Muscle of leg (tissue), 16 donors: ENCODE measurements around the gene PTPRK. TPM values are rescaled to one million over a fixed set of nuclear protein-coding genes. Genes with fewer than 3 reads are reported as not detected.

Experiments
- DNase-seq: peaks from one replicate; pipeline ENCODE4 v3.0.0; 2013
- H3K27ac ChIP-seq: one replicate; pipeline ENCODE4 v1.5.1; 2013; ENCODE audit warnings: mild to moderate bottlenecking, low read length, control low read depth
- H3K27me3 ChIP-seq: one replicate; pipeline ENCODE4 v1.6.1; 2013; ENCODE audit warnings: low read length; ENCODE audit not compliant: control insufficient read depth, insufficient read depth
- H3K36me3 ChIP-seq: one replicate; pipeline ENCODE4 v1.6.1; 2013; ENCODE audit warnings: low read length; ENCODE audit not compliant: control insufficient read depth, insufficient read depth
- H3K4me1 ChIP-seq: one replicate; pipeline ENCODE4 v1.6.1; 2013; ENCODE audit warnings: low read length; ENCODE audit not compliant: control insufficient read depth, insufficient read depth
- H3K4me3 ChIP-seq: one replicate; pipeline ENCODE4 v1.5.1; 2013; ENCODE audit warnings: low read length, control low read depth
- H3K9me3 ChIP-seq: replicated peaks from 2 replicates; pipeline ENCODE4 v1.6.1; 2013; ENCODE audit warnings: low read depth, low read length; ENCODE audit not compliant: control insufficient read depth
- WGBS: methylation state at CpG from one replicate; pipeline ENCODE4 v1.1.5; 2013; ENCODE audit warnings: missing lambda C conversion rate; ENCODE audit not compliant: insufficient coverage; 5-methylcytosine and 5-hydroxymethylcytosine counted together
- long read RNA-seq, 11 donors: transcript quantifications; one replicate each; lab custom pipeline, GENCODE V29; 2026
- polyA plus RNA-seq, 8 donors: library from polyadenylated mRNA; unstranded; fragments of 120-200 nt; gene quantifications; one replicate each; pipeline versions ENCODE4 v1.2.1 to v1.2.3, GENCODE V29; 2013; ENCODE audit warnings: inconsistent platforms in 1 of 8, low replicate concordance in 1 of 8; ENCODE audit not compliant: insufficient read length in 8 of 8, insufficient read depth in 1 of 8
- total RNA-seq: library from RNA; stranded (reverse); fragments of 120-200 nt; gene quantifications from one replicate; pipeline ENCODE4 v1.2.4, GENCODE V29; 2013

PTPRK gene
- total RNA-seq (21.2 TPM), polyA plus RNA-seq (10 to 100 TPM; 14.4 to 21.8 (median 18.2) TPM)
- long read RNA-seq, donor 1, result 0 reads
- long read RNA-seq, donor 2, result 0 reads
- long read RNA-seq, donor 3, result 0 reads
- long read RNA-seq, donor 4, result 0 reads
- long read RNA-seq, donor 5, partial matches to known transcripts, result 0 of 2 reads
- long read RNA-seq, donor 5, other reads (novel, unspliced or antisense), result 0 of 2 reads
- long read RNA-seq, donor 6, partial matches to known transcripts, result 0 of 1 reads
- long read RNA-seq, donor 6, other reads (novel, unspliced or antisense), result 0 of 1 reads
- long read RNA-seq, donor 7, partial matches to known transcripts, result 0 of 1 reads
- long read RNA-seq, donor 7, other reads (novel, unspliced or antisense), result 0 of 1 reads
- long read RNA-seq, donor 8, result 0 reads
- long read RNA-seq, donor 9, result 0 reads
- long read RNA-seq, donor 10, partial matches to known transcripts, result 0 of 1 reads
- long read RNA-seq, donor 10, other reads (novel, unspliced or antisense), result 0 of 1 reads
- long read RNA-seq, donor 11, result 0 reads

DNA sequence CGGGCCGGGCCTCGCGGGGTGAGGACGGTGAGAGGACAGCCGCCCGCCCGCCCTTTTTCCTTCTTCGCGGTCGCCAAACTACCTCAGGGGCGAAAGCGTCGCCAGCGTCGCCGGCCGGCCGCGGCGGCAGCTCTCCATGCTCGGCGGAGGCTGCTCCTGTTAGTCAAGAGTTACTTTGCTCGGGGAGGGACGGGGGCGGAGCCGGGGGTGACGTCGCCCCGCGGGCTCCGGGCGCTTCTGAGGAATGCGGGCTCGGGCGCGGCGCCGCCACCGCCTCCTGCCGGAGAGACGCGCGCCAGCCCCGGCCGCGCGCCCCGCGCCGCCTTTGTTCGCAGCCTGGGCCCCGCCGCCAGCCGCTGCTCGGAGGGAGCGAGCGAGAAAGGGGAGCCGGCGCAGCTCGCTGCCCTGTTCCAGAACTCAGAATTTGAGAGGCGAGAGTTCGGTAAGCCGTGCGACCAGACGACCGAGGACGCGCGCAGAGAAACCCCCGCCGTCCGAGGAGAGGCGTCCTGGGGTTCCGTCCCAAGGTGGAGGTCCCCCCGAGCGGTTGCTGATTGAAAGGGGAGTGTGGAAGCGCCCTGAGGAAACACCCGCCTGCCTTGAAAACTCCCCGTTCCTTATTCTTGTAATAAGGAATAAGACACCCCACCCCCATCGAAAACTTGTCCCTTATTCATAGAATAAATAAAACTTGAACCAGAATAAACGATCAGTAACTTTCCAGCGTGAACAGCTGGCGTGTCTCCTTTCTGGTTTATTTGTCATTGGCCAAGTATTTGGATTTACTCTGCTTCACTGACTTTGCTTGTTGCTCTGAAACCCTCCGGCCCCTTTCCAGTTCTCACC lies at the start of gene PTPRK:
TSS of gene PTPRK (minus strand) at position 164 of the 846 bp plus-strand sequence. CDS start 241 bp downstream, outside the sequence.
- Histone ChIP-seq H3K9me3 (no peaks in the 10 kb centered on the region), H3K4me1 (peaks cover 3% of the 10 kb centered on the region), H3K27ac (peak within 1 kb of the TSS; percentile 98), H3K4me3 (peak within 1 kb of the TSS; percentile 89), H3K36me3 (no peaks in the 10 kb centered on the region), H3K27me3 (no peaks in the 10 kb centered on the region)
- WGBS, result under 1% methylated on average over 67 of the region's 85 CpGs
- peak; percentile 98 for DNase-seq

DNA sequence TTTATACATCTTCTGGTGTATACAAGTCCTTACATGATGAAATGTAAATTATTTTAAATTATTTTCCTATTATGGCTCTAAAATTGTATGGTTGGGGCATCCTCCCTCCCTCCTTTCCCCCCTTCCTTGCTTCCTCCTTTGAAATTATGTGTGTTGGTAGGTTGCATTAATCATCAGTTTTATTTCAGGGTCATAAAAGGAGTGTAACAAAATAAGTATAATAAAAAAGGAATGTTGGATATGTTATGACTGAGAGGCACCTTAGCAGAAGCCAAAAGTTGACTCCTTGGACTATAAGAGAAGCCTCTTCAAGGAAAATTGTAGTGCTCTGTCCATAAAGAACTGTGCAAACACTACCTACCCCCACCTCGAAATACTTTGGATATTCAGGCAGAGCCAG lies 46.6 kb upstream of the PTPRK start:
- no CpG with 5 or more reads among the region's 1 CpG for WGBS
- H3K36me3 ChIP-seq, result no peaks in the 10 kb centered on the region
- H3K9me3 ChIP-seq, result no peaks in the 10 kb centered on the region
- H3K4me1 ChIP-seq, result peaks cover 3% of the 10 kb centered on the region
- no peak for DNase-seq
- no peaks in the 10 kb centered on the region for H3K27me3 ChIP-seq
- no peak overlapping the region for H3K27ac ChIP-seq
- H3K4me3 ChIP-seq, result no peak overlapping the region

DNA sequence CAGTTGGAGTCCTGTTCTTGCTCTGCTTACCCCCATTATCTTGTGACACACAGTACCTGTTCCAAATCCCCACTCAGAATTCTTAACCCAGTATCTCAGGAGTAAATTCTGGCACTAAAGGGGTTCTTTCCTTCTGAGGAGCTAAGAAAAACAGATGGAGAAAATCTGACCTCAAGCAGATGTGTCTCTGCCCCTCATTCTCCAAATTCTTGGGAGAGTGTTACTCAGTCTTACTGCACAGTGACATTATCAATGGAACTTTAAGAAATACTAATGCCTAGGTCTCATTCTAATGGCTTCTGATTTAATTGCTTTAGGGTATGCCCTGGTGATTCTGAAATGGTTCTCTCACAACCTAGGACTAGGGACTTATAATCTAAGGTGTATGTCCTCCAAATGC lies 40.6 kb upstream of the PTPRK start:
- Histone ChIP-seq H3K36me3 (no peaks in the 10 kb centered on the region), H3K4me1 (no peaks in the 10 kb centered on the region), H3K27me3 (no peaks in the 10 kb centered on the region), H3K9me3 (no peaks in the 10 kb centered on the region), H3K27ac (no peak overlapping the region), H3K4me3 (no peak overlapping the region)
- DNase-seq, result no peak

DNA sequence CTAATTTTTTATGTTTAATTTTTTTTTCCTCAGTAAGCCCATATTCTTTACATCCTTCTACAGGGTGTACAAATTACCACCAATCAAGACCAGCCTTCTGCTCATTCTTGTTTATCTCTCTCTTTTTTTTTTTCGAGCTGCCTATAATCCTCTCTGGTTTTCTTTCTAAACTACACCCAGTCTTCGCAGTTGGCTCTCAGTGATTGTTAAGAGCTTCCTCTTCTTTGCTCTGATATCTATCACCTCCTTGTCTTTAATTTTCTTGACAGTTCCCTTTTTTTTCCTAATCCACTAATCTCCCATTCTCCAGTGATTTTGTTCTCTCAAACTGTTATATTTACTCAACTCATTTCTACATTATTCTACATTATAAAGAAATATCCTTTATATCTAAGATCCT lies 38.5 kb upstream of the PTPRK start:
- Histone ChIP-seq H3K4me3 (no peak overlapping the region), H3K27me3 (no peaks in the 10 kb centered on the region), H3K4me1 (no peaks in the 10 kb centered on the region), H3K27ac (no peak overlapping the region), H3K36me3 (no peaks in the 10 kb centered on the region), H3K9me3 (no peaks in the 10 kb centered on the region)
- no peak for DNase-seq
- WGBS, result 81% methylated on average over 2 of the region's 2 CpGs

DNA sequence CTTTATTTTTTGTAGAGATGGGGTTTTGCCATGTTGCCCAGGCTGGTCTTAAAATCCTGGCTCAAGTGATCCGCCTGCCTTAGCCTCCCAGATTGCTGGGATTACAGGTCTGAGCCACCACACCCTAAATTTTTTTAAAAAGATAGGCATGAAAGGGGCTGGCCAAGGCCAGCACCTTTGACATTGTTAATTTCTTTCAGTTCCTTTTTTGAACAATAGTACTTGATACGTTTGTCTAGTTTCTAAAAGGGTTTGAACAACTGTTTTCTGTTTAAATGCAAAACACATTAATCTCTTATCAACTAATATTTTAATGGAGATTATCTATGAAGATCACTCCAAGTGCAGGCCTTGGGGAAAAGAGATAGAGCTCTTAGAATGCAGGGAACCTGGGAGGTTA lies 37.6 kb upstream of the PTPRK start:
- WGBS, result no CpG with 5 or more reads among the region's 2 CpGs
- no peak overlapping the region for H3K4me3 ChIP-seq
- H3K4me1 ChIP-seq, result no peaks in the 10 kb centered on the region
- no peaks in the 10 kb centered on the region for H3K36me3 ChIP-seq
- no peaks in the 10 kb centered on the region for H3K27me3 ChIP-seq
- no peaks in the 10 kb centered on the region for H3K9me3 ChIP-seq
- no peak overlapping the region for H3K27ac ChIP-seq
- no peak for DNase-seq

DNA sequence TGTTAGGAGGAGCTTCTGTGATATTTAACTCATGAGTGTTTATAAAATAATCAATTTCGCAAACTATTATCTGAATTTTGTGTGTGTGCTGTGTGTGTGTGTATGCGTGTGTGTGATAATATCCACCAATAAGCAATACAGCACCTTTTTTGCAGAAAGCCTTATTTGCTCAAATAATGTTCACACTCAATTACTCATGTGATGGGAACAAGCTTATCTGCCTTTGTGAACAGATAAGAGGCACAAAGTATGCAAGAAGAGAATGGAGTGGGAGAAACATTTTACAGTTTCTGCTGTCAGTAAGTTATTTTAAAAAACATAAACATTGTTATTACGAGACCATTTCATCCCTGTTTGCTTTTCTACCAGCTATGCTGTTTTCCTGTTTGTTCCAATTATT lies 36.7 kb upstream of the PTPRK start:
- Histone ChIP-seq H3K27me3 (no peaks in the 10 kb centered on the region), H3K4me3 (no peak overlapping the region), H3K36me3 (no peaks in the 10 kb centered on the region), H3K27ac (no peak overlapping the region), H3K9me3 (no peaks in the 10 kb centered on the region), H3K4me1 (no peaks in the 10 kb centered on the region)
- DNase-seq, result no peak
- WGBS, result no CpG with 5 or more reads among the region's 3 CpGs

DNA sequence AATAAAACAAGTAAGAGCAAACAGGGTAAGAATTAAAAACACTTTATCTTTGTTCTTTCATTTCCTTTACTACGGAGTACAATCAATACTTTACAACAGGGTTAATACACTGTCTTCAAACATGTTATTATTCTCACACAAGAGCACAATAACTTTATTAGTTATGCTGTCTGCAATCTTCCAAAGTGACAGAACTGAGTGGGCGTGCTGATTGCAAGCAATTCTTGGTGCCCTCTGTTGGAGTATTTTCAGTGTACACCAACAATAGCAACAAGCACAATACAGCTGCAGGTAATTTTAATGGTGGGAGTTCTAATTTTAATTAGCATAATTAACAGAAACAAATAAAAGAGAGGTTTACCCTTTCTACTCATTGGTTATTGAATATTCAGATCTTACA lies 33.9 kb upstream of the PTPRK start:
- no peak overlapping the region for H3K27ac ChIP-seq
- no peaks in the 10 kb centered on the region for H3K9me3 ChIP-seq
- WGBS, result no CpG with 5 or more reads among the region's 2 CpGs
- H3K4me3 ChIP-seq, result no peak overlapping the region
- H3K27me3 ChIP-seq, result no peaks in the 10 kb centered on the region
- H3K4me1 ChIP-seq, result no peaks in the 10 kb centered on the region
- H3K36me3 ChIP-seq, result no peaks in the 10 kb centered on the region
- peak; percentile 10 for DNase-seq

DNA sequence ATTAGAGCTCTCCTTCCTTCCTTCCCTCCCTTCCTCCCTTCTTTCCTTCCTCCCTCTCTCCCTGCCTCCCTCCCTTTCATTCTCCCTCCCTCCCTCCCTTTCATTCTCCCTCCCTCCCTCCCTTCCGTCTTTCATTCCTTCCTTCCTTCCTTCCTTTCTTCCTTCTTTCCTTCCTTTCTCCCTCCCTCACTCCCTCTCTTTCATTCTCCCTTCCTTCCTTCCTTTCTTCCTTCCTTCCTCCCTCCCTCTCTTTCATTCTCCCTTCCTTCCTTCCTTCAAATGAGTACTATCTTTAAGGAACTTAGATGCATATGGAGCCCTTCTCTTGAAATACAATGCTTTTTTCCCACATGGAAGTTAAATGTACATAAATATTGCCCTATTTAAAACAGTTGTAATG lies 20.9 kb upstream of the PTPRK start:
- Histone ChIP-seq H3K27ac (no peak overlapping the region), H3K27me3 (no peaks in the 10 kb centered on the region), H3K9me3 (no peaks in the 10 kb centered on the region), H3K4me3 (no peak overlapping the region), H3K4me1 (no peaks in the 10 kb centered on the region), H3K36me3 (no peaks in the 10 kb centered on the region)
- DNase-seq, result no peak
- 44% methylated on average over 1 of the region's 1 CpG for WGBS

DNA sequence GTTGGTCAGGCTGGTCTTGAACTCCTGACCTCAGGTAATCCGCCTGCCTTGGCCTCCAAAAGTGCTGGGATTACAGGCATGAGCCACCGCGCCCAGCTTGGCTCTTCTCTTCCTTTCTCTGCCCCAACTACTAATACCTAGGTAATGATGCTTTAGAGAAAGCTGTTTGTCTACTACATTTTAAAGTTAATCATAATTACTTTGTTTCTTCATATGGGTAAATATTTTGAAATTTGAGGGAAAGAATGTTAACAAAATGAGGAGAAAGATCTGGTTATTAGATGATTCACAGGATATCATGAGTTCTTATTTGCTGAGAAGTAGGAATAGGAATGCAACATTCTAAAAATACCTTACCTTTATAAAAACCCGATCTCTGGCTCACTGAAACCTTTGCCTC lies 18.4 kb upstream of the PTPRK start:
- H3K36me3 ChIP-seq, result no peaks in the 10 kb centered on the region
- H3K9me3 ChIP-seq, result no peaks in the 10 kb centered on the region
- no peak overlapping the region for H3K4me3 ChIP-seq
- H3K27ac ChIP-seq, result no peak overlapping the region
- H3K4me1 ChIP-seq, result no peaks in the 10 kb centered on the region
- DNase-seq, result no peak
- no peaks in the 10 kb centered on the region for H3K27me3 ChIP-seq
- no CpG with 5 or more reads among the region's 4 CpGs for WGBS

DNA sequence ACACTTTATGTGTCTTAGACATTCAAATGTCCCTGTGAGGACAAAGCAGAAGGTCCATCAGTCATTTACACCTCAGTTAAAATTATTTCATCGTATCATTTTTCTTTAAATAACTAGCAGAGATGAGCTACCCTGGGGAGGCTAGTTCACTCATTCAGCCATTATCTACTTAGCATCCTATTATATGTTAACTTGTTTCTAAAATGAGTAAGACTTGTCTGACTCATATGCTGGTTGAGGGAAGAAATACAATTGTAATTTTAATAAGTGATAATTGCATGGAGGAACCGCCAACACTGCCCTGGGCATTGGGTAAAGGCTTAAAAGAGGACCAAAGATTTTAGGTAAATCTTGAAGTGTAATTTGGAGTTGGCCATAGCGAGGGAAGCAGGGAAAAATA lies 12.4 kb upstream of the PTPRK start:
- H3K9me3 ChIP-seq, result no peaks in the 10 kb centered on the region

More for the DNA sequence above, 12.4 kb upstream of the PTPRK start:
- Histone ChIP-seq H3K36me3 (no peaks in the 10 kb centered on the region), H3K4me3 (no peak overlapping the region), H3K4me1 (no peaks in the 10 kb centered on the region), H3K27me3 (no peaks in the 10 kb centered on the region), H3K27ac (no peak overlapping the region)
- 100% methylated on average over 1 of the region's 3 CpGs for WGBS
- no peak for DNase-seq
